ENCODE data around the gene BET1.
A peak's percentile ranks its signal among the peaks of the same experiment; 100 is the strongest.

Gene BET1

GRCh38 chr7:94011714-94012353 lies 7.7 kb upstream of the BET1 start:
- peak in 1 of 5 donors; percentile 2 for DNase-seq

GRCh38 chr7:94008537-94008936 lies 4.4 kb upstream of the BET1 start:
- no peak for DNase-seq

- DNase-seq = no peak
Measured at GRCh38 chr7:94005753-94006152, 1.6 kb upstream of the BET1 start.

- DNase-seq = no peak
Measured at GRCh38 chr7:94003446-94004023, 620 bp downstream of the BET1 start.

GRCh38 chr7:94001396-94001795 lies 2.8 kb downstream of the BET1 start:
- DNase-seq = no peak

- no peak for DNase-seq
Measured at GRCh38 chr7:93997868-93998267, 6.3 kb downstream of the BET1 start.

GRCh38 chr7:93992421-93993110 lies 11.6 kb downstream of the BET1 start:
- no peak for DNase-seq

GRCh38 chr7:93987297-93987696 lies 16.9 kb downstream of the BET1 start:
- no peak for DNase-seq

GRCh38 chr7:93985101-93985500 lies 19.1 kb downstream of the BET1 start:
- no peak for DNase-seq

- no peak for DNase-seq
Measured at GRCh38 chr7:93984024-93984423, 20.1 kb downstream of the BET1 start.

GRCh38 chr7:93981480-93981874 lies 22.7 kb downstream of the BET1 start:
- DNase-seq = no peak

GRCh38 chr7:93980744-93981479 lies 23.2 kb downstream of the BET1 start:
- no peak for DNase-seq

GRCh38 chr7:93977211-93977950 lies 26.8 kb downstream of the BET1 start:
- DNase-seq = no peak

GRCh38 chr7:93973134-93973533 lies 31.0 kb downstream of the BET1 start:
- DNase-seq = no peak

GRCh38 chr7:93972029-93972725 lies 32.0 kb downstream of the BET1 start:
- no peak for DNase-seq

- no peak for DNase-seq
Measured at GRCh38 chr7:93968911-93969620, 35.1 kb downstream of the BET1 start.

- DNase-seq = no peak
Measured at GRCh38 chr7:93964813-93965212, 39.3 kb downstream of the BET1 start.

GRCh38 chr7:93964262-93964661 lies 39.9 kb downstream of the BET1 start:
- no peak for DNase-seq

GRCh38 chr7:93960986-93961385 lies 43.2 kb downstream of the BET1 start:
- DNase-seq = no peak

GRCh38 chr7:93958651-93959050 lies 45.5 kb downstream of the BET1 start:
- no peak for DNase-seq

- no peak for DNase-seq
Measured at GRCh38 chr7:93958216-93958615, 45.9 kb downstream of the BET1 start.

GRCh38 chr7:93957767-93958166 lies 46.4 kb downstream of the BET1 start:
- no peak for DNase-seq
